Measurements from ENCODE around the gene GRHL1.

The GRHL1 gene

GRCh38 chr2:9991221-9991620, 39.7 kb downstream of the GRHL1 start:
- no peak overlapping the region for H3K27ac ChIP-seq

GRCh38 chr2:9991829-9992273, 40.4 kb downstream of the GRHL1 start:
- H3K27ac ChIP-seq: no peak overlapping the region
- TF ChIP-seq CTCF (conservative IDR thresholded peaks at IDR 0.05): no peak

More at GRCh38 chr2:9991221-9991620, 39.7 kb downstream of the GRHL1 start:
- no peak for TF ChIP-seq CTCF (conservative IDR thresholded peaks at IDR 0.05)

GRCh38 chr2:9992427-9993187, 41.1 kb downstream of the GRHL1 start:
- H3K27ac ChIP-seq: 0 out of 2 replicates have a peak overlapping the region, but pooled peaks have one; percentile 11
- TF ChIP-seq CTCF (conservative IDR thresholded peaks at IDR 0.05): no peak

- TF ChIP-seq CTCF (conservative IDR thresholded peaks at IDR 0.05): no peak
- peak overlapping the region; percentile 11; the same call in 1 of the 2 replicates for H3K27ac ChIP-seq
These were observed 42.1 kb downstream of the GRHL1 start for GRCh38 chr2:9993488-9994165.

- TF ChIP-seq CTCF (conservative IDR thresholded peaks at IDR 0.05): no peak
These were observed 43.0 kb downstream of the GRHL1 start for GRCh38 chr2:9994462-9994861.

GRCh38 chr2:9995059-9995458, 43.6 kb downstream of the GRHL1 start:
- no peak overlapping the region for H3K27ac ChIP-seq
- no peak for TF ChIP-seq CTCF (conservative IDR thresholded peaks at IDR 0.05)

More at GRCh38 chr2:9994462-9994861, 43.0 kb downstream of the GRHL1 start:
- no peak overlapping the region for H3K27ac ChIP-seq

GRCh38 chr2:9996321-9996720, 44.8 kb downstream of the GRHL1 start:
- TF ChIP-seq CTCF (conservative IDR thresholded peaks at IDR 0.05): no peak
- H3K27ac ChIP-seq: no peak overlapping the region

Measured in VCaP (cell line).